ENCODE data around the gene C1GALT1.

The C1GALT1 gene

DNA sequence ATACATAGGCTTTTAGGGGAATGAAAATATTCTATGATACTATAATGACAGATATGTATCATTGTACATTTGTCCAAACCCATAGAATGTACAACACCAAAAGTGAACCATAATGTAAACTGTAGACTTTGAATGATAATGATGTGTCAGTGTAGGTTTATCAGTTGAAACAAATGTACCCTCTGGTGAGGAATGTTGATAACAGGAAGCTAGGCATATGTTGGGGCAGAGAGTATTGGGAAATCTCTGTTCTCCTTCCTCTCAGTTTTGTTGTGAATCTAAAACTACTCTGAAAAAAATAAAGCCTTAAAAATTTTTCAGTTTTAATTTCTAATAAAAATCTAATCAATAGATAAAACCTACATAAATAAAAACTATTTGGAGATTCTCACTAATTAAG lies 36.9 kb downstream of the C1GALT1 start (continued):
- TF ChIP-seq, protein P1, sequence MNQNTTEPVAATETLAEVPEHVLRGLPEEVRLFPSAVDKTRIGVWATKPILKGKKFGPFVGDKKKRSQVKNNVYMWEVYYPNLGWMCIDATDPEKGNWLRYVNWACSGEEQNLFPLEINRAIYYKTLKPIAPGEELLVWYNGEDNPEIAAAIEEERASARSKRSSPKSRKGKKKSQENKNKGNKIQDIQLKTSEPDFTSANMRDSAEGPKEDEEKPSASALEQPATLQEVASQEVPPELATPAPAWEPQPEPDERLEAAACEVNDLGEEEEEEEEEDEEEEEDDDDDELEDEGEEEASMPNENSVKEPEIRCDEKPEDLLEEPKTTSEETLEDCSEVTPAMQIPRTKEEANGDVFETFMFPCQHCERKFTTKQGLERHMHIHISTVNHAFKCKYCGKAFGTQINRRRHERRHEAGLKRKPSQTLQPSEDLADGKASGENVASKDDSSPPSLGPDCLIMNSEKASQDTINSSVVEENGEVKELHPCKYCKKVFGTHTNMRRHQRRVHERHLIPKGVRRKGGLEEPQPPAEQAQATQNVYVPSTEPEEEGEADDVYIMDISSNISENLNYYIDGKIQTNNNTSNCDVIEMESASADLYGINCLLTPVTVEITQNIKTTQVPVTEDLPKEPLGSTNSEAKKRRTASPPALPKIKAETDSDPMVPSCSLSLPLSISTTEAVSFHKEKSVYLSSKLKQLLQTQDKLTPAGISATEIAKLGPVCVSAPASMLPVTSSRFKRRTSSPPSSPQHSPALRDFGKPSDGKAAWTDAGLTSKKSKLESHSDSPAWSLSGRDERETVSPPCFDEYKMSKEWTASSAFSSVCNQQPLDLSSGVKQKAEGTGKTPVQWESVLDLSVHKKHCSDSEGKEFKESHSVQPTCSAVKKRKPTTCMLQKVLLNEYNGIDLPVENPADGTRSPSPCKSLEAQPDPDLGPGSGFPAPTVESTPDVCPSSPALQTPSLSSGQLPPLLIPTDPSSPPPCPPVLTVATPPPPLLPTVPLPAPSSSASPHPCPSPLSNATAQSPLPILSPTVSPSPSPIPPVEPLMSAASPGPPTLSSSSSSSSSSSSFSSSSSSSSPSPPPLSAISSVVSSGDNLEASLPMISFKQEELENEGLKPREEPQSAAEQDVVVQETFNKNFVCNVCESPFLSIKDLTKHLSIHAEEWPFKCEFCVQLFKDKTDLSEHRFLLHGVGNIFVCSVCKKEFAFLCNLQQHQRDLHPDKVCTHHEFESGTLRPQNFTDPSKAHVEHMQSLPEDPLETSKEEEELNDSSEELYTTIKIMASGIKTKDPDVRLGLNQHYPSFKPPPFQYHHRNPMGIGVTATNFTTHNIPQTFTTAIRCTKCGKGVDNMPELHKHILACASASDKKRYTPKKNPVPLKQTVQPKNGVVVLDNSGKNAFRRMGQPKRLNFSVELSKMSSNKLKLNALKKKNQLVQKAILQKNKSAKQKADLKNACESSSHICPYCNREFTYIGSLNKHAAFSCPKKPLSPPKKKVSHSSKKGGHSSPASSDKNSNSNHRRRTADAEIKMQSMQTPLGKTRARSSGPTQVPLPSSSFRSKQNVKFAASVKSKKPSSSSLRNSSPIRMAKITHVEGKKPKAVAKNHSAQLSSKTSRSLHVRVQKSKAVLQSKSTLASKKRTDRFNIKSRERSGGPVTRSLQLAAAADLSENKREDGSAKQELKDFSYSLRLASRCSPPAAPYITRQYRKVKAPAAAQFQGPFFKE (tag by site-specific recombination; IDR thresholded peaks at IDR 0.05; ENCODE audit: borderline replicate concordance): no peak
- TF ChIP-seq MYNN (tag by site-specific recombination; IDR thresholded peaks at IDR 0.05; ENCODE audit: borderline replicate concordance): no peak
- TF ChIP-seq, protein P2, sequence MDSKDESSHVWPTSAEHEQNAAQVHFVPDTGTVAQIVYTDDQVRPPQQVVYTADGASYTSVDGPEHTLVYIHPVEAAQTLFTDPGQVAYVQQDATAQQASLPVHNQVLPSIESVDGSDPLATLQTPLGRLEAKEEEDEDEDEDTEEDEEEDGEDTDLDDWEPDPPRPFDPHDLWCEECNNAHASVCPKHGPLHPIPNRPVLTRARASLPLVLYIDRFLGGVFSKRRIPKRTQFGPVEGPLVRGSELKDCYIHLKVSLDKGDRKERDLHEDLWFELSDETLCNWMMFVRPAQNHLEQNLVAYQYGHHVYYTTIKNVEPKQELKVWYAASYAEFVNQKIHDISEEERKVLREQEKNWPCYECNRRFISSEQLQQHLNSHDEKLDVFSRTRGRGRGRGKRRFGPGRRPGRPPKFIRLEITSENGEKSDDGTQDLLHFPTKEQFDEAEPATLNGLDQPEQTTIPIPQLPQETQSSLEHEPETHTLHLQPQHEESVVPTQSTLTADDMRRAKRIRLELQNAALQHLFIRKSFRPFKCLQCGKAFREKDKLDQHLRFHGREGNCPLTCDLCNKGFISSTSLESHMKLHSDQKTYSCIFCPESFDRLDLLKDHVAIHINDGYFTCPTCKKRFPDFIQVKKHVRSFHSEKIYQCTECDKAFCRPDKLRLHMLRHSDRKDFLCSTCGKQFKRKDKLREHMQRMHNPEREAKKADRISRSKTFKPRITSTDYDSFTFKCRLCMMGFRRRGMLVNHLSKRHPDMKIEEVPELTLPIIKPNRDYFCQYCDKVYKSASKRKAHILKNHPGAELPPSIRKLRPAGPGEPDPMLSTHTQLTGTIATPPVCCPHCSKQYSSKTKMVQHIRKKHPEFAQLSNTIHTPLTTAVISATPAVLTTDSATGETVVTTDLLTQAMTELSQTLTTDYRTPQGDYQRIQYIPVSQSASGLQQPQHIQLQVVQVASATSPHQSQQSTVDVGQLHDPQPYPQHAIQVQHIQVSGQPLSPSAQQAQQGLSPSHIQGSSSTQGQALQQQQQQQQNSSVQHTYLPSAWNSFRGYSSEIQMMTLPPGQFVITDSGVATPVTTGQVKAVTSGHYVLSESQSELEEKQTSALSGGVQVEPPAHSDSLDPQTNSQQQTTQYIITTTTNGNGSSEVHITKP (tag by site-specific recombination; IDR thresholded peaks at IDR 0.05): no peak

DNA sequence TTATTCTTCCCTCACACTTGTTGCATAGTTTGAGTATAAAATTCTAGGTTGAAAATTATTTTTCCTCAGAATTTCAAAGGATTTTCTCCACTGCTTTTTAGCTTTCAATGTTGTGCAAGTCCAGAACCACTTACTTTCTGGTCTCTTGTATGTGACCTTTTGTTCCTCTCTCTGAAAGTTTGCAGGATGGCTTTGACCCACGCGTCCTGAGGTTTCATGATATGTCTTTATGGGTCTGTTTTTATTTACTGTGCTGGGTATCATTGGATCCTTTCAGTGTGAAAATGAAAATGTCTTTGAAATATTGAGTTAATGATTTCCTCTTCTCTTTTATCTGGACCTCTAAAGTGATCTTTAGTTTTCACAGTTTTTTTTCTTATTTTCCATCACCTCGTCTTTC lies 38.5 kb downstream of the C1GALT1 start:
- Histone ChIP-seq H3K4me1 (ENCODE audit: control insufficient read depth, insufficient read depth, low read length) (peaks cover 7% of the 10 kb centered on the region; the same call in 1 of the 2 replicates), H3K36me3 (ENCODE audit: control insufficient read depth in 2 of 2, insufficient read depth in 1 of 2, low read length in 2 of 2) (peaks cover 0 to 4% of the 10 kb centered on the region in 2 experiments; a peak in 1 of 3 replicates), H3K4me3 (ENCODE audit: low read depth, low read length) (no peak overlapping the region), H3K9me3 (ENCODE audit: control insufficient read depth, insufficient read depth, low read depth, low read length) (no peaks in the 10 kb centered on the region), H3K27ac (ENCODE audit: extremely low read depth, low read depth, low read length) (no peak overlapping the region)
- TF ChIP-seq ZNF677 (tag by site-specific recombination; IDR thresholded peaks at IDR 0.05) (no peak), ZNF404 (tag by site-specific recombination; IDR thresholded peaks at IDR 0.05) (no peak), ZNF114 (tag by site-specific recombination; IDR thresholded peaks at IDR 0.05) (no peak), ZNF239 (tag by site-specific recombination; IDR thresholded peaks at IDR 0.05) (no peak), ZNF654 (tag by site-specific recombination; IDR thresholded peaks at IDR 0.05; ENCODE audit: low read depth) (no peak), KLF8 (tag by site-specific recombination; IDR thresholded peaks at IDR 0.05) (no peak), ZNF341 (tag by site-specific recombination; IDR thresholded peaks at IDR 0.05; ENCODE audit: low read depth) (no peak), KLF7 (tag by site-specific recombination; IDR thresholded peaks at IDR 0.05; ENCODE audit: borderline replicate concordance) (no peak), ZSCAN23 (tag by site-specific recombination; IDR thresholded peaks at IDR 0.05) (no peak), WT1 (tag by site-specific recombination; IDR thresholded peaks at IDR 0.05) (no peak)
- TF ChIP-seq, protein P3, sequence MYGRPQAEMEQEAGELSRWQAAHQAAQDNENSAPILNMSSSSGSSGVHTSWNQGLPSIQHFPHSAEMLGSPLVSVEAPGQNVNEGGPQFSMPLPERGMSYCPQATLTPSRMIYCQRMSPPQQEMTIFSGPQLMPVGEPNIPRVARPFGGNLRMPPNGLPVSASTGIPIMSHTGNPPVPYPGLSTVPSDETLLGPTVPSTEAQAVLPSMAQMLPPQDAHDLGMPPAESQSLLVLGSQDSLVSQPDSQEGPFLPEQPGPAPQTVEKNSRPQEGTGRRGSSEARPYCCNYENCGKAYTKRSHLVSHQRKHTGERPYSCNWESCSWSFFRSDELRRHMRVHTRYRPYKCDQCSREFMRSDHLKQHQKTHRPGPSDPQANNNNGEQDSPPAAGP (tag by site-specific recombination; IDR thresholded peaks at IDR 0.05): no peak
- TF ChIP-seq, protein P2 (tag by site-specific recombination; IDR thresholded peaks at IDR 0.05): no peak
- TF ChIP-seq, protein P4, sequence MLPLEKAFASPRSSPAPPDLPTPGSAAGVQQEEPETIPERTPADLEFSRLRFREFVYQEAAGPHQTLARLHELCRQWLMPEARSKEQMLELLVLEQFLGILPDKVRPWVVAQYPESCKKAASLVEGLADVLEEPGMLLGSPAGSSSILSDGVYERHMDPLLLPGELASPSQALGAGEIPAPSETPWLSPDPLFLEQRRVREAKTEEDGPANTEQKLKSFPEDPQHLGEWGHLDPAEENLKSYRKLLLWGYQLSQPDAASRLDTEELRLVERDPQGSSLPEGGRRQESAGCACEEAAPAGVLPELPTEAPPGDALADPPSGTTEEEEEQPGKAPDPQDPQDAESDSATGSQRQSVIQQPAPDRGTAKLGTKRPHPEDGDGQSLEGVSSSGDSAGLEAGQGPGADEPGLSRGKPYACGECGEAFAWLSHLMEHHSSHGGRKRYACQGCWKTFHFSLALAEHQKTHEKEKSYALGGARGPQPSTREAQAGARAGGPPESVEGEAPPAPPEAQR (tag by site-specific recombination; IDR thresholded peaks at IDR 0.05): no peak
- TF ChIP-seq, protein P5, sequence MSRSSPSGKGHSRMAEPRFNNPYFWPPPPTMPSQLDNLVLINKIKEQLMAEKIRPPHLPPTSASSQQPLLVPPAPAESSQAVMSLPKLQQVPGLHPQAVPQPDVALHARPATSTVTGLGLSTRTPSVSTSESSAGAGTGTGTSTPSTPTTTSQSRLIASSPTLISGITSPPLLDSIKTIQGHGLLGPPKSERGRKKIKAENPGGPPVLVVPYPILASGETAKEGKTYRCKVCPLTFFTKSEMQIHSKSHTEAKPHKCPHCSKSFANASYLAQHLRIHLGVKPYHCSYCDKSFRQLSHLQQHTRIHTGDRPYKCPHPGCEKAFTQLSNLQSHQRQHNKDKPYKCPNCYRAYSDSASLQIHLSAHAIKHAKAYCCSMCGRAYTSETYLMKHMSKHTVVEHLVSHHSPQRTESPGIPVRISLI (tag by site-specific recombination; IDR thresholded peaks at IDR 0.05): no peak
- POLR2A ChIA-PET: no interaction called here
- CTCF ChIA-PET: no interaction called here

Measured in HEK293 (cell line).